GM21529 (cell line): ENCODE results near the gene KHDRBS1.
"Not testable (repeated sequence)": the region's sequence is repeated elsewhere in the genome, so short reads cannot be mapped to it uniquely, and the experiment has no call there.

ENCODE experiments used
- ATAC-seq: cut with Tn5 transposase; IDR thresholded peaks from one replicate; pipeline ENCODE4 v1.9.1; 2021; ENCODE audit not compliant: unreplicated experiment

The KHDRBS1 gene

DNA sequence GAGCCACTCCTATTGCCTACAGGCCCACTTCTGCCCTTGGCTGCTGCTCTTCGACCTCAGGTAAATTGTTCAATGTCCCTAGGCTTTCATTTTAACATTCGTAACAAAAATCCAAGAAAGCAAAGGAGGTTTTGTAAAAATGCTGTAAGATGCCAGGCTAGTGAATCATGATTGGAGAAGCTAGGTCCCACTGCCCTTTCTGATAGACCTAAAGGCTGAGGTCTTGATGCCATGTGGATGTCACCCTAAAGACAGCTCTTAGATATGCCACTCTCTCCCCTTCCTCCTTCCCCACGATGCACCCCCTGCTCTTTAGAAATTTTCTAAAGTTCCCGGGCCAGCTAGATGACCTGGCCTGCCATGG, 49.2 kb downstream of the KHDRBS1 start:
- no peak for ATAC-seq

DNA sequence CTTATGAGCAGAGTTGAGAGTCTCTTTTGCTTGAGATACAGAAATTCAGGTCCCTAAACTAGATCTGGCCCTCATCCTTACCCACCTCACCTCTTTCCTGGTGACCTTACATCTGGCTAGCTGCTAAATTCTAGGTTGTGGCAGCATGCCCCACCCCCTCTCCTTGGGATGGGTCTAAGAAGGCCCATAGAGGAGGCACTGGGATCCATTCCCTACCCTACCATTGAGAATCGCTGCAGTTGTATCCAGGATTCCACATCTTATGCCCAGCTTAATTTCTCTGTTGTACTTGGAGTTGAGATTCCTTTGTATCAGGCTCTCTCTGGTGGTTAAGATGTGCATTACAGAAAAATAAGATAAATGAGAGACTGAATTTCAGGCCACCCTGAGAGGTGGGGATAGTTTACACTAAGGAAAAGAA, 49.6 kb downstream of the KHDRBS1 start:
- no peak for ATAC-seq

DNA sequence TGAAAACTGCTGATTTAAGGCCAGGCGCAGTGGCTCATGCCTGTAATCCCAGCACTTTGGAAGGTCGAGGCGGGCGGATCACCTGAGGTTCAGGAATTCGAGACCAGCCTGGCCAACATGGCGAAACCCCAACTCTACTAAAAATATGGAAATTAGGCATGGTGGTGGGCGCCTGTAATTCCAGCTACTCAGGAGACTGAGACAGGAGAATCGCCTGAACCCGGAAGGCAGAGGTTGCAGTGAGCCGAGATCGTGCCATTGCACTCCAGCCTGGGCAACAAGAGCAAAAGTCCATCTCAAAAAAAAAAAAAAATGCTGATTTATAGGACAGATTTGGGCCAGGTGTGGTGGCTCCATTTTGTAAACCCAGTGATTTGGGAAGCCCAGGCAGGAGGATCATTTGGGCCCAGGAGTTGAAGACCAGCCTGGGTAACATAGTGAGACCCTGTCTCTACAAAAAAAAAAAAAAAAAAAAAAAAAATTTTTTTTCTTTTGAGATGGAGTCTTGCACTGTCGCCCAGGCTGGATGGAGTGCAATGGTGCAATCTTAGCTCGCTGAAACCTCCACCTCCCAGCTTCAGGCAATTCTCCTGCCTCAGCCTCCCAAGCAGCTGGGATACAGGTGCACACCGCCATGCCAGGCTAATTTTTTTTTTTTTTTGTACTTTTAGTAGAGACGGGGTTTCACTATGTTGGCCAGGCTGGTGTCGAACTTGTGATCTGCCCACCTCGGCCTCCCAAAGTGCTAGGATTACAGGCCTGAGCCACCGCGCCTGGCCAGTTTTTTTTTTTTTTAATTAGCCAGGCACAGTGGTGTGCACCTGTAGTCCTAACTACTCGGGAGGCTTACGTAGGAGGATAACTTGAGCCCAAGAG, 52.2 kb downstream of the KHDRBS1 start:
- ATAC-seq: not testable (repeated sequence)

DNA sequence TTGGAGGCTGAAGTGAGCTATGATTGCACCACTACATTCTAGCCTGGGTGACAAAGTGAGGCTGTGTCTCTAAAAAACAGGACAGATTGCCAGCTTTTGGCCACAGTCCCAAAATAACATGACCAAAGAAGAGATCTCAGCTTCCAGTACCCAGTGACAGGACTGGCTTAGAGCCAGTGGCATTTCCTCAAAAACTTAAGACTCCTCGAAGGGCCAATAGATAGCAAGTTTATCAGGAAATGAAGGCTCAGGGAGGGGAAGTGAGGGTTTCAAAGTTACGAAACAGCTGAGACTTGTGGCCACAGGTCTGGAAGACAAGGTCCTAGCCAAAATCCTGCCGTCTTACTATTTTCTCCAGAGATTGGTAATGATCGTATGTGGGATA, 52.8 kb downstream of the KHDRBS1 start:
- no peak for ATAC-seq

DNA sequence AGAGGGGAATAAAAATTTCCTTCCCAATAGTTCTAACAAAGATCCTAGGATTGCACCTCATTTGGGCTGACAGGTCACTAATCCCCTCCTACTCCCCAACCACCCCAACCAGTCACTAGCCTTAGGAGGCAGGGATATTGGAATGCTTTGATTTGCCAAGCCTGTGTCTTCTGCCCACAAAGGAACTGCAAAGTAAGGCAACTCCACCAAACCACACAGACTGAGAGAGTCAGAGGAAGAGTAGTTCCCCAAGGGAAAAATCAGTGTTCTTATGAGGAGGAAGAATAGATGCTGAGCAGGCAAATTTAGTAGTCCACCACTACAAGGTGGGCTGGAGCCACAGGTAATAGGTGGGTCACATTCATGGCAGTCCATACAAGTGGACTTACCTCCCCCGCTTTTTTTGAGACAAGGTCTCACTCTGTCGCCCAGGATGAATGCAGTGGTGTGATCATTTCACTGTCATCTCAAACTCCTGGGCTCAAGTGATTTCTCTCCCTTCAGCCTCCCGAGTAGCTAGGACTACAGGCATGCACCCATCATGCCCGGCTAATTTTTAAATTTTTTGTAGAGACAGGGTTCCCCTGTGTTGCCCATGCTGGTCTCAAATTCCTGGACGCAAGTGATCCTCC, 55.4 kb downstream of the KHDRBS1 start:
- no peak for ATAC-seq

DNA sequence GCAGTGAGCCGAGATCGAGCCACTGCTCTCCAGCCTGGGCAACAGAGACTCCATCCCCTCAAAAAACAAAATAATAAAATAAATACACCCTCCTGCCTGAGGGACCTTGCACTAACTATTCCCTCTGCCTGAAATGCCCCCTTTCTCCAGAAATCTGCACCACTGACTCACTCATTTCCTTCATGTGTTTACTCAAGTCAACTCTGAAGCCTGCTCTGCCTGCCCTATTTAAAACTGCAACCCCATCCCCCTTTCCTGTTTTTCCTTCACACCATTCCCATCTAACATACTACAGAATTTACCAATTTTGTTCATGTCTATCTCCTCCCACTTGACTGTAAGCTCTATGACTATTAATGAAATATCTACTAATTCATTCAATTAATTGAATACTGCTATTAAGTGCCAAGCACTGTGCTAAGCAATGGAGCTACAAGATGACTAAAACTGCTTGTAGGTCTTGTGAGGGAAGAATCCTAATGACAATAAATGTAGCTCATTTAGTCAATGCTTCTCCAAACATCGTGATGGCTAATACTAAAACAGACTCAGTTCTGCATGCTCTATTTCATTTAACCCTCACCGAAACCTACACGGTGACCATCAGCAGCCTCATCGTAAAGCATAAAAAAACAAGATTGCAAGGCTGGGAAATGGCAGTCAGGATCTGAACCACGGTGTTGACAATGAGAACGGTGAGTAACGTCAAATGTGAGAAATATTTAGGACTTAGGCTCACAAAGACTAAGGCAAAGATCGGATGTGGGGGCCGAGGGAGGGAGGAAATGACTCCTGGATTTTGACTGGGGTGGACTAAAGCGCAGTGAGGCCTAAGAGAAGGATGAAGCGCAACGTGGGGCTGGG, 58.3 kb downstream of the KHDRBS1 start:
- ATAC-seq: no peak

DNA sequence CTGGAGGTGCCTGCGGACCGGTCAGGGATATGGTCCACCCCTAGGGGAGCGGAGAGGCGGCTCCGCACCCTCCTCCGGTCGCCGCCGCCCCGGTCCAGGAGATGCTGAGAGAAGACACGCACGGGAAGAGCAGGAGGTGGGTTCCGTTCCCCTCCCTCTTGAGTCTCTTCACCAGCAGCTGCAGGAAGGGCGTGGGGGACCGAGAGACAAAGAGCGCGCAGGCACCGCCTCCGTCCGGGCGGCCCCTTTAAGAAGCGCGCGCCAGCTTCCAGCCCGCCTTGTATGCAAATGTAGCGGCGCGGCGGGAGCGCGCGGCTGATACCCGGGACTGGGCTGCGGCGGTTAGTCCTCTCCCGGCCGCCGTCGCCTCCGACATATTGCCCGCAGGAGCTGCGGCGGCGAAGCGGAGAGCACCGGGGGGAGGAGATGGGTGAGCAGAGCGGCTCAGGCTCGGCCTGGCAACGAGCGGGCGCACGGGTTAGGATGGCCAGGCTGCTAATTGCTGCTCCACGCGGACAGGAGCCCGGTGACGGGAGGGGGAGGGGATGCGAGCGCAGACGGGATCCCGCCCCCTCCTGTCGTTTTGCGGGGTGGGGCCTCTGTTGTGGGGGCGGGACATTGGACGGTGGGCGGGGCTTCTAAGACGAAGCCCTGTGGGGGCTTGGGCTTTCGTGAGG, 59.1 kb downstream of the KHDRBS1 start, which contains the start of gene TMEM39B:
TMEM39B (plus strand) TSS at position 318 of the 677 bp plus-strand sequence; CDS start at position 427, 109 bp downstream.
- peak; percentile 88 for ATAC-seq

DNA sequence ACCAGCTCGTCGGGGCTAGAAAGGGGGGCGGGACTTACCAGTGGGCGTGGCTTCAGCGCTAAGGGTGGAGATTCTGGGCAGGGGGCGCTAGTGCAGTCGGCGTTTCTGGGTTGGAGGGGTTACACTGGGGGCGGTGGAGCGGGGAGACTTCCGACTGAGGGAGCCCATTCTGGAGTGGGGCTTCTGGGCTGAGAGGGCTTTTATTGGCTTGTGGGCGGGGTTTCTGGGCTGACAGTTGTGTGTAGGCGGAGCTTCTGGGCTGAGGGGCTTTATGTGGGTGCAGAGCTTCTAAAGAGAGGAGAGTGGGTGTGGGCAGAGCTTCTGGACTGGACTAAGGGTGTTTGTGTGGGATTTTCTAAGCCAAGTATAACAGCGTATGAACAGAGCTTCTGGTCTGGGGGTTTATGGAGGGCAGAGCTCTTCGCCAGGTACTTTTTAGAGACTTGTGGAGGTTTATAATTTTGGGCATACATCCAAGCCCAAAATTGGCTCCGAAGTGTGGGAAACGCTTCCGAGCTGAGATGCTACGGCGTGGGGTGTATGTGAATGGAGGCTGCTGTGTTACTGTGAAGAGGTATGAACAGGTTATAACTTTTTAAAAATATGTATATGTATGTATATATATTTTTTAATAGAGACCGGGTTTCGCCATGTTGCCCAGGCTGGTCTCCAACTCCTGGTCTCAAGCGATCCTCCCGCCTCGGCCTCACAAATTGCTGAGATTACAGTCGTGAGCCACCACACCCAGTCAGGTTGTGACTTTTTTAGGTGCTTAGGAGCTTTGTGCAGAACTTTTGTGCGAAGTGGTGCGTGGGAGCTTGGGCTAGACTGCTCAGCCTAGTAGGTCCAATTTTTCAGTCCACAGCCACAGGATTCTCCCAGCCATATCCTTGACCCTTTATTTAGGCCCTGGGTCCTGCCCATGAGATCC, 59.9 kb downstream of the KHDRBS1 start:
- ATAC-seq: peak; percentile 18

DNA sequence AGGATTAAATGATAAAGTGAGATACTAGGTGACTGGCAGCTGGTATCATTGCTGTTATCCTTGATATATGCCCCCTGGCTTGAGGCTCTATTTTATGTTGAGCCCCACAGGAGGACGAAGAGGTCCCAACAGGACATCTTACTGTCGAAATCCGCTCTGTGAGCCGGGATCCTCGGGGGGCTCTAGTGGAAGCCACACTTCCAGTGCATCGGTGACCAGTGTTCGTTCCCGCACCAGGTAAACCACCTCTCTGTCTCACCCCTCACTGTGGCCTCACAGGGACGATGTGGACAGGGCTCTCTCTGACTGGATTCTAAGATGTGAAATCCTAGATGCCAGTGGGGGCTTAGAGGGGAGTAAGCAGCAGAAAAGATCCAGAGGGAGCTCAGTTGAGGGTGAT, 61.2 kb downstream of the KHDRBS1 start:
- ATAC-seq: no peak

DNA sequence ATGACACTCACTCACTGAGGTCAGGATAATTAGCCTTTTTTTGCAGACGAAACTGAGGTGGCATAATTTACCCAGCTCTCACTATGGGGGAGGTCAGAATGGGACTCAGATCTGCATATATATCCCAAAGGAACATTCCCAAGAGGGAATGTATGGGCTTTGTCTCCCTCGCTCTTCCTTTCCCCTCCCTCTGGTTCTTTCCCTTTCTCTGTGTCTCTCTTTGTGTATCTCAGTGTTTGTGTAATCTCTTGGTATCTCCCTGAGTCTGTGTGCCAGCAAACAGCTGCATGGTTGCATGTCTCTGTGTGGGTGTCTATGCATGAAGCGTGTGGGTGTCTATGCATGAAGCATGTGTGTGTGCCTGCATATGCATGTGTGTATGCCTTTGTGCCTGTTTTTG, 63.8 kb downstream of the KHDRBS1 start:
- ATAC-seq: no peak

DNA sequence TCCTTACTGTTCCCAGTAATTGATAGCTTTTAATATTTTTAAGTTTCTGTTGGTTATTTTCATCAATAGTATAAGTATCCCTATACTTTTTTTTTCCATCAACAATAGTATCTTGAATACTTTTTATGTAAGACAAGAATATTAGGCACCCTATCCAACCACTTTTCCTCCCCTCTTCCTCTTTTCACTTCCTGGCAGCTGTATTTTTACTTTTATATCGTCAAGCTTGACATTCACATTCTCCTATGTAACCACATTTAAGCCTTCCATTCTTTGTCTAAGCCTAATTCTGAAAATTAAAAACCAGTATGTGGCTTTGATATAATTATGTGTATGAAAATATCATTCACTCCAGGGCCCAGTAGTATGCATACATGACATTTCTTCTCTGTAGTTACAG, 68.4 kb downstream of the KHDRBS1 start:
- ATAC-seq: no peak

DNA sequence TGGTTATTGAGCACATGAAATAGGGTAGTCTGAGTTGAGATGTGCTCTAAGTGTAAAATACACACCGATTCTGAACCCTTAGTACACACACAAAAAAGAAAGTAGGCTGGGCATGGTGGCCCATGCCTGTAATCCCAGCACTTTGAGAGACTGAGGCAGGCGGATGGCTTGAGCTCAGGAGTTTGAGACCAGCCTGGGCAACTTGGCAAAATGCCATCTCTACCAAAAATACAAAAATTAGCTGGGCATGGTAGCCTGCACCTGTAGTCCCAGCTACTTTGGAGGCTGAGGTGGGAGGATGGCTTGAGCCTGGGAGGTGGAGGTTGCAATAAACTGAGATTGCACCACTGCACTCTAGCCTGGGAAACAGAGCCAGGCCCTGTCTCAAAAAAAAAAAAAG, 72.7 kb downstream of the KHDRBS1 start:
- ATAC-seq: not testable (repeated sequence)

DNA sequence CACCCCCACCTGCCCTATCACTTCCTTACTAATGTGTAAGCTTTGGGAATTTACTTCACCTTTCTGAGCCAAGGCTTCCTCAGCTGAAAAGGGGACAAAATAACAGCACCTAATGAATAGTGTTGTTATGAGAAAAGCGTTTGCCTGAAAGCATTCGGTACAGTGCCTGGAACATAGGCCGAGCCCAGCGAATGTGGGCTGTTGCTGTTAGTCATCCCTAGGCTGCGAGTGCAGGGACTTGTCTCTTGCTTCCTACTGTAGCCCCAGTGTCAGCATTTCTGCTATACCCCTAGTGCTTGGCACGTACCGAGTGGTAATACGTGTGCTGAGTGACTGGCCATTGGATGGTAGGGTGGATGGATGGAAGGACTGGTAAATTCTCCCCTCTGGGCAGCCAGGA, 77.5 kb downstream of the KHDRBS1 start:
- no peak for ATAC-seq

DNA sequence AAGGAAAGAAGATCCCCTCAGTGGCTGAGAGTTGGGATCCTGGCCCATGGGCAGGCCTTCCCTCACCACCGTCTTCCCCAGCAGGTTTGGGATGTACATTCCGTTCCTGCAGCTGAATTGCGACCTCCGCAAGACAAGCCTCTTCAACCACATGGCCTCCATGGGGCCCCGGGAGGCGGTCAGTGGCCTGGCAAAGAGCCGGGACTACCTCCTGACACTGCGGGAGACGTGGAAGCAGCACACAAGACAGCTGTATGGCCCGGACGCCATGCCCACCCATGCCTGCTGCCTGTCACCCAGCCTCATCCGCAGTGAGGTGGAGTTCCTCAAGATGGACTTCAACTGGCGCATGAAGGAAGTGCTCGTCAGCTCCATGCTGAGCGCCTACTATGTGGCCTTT, 77.9 kb downstream of the KHDRBS1 start:
- no peak for ATAC-seq
